GM12878 (cell line): ENCODE data around the gene TXNRD3.

Experiments
- NR2C2 ChIP-seq: IDR thresholded peaks from 2 replicates; pipeline ENCODE4 v1.6.1; 2011; ENCODE audit warnings: borderline replicate concordance, low read depth; ENCODE audit not compliant: control insufficient read depth, insufficient read length
- POLR2AphosphoS5 ChIP-seq: IDR thresholded peaks from 2 replicates; pipeline ENCODE4 v1.6.1; 2011; ENCODE audit warnings: mild to moderate bottlenecking, low read length, inconsistent platforms
- RAD21 ChIP-seq: IDR thresholded peaks from 2 replicates; pipeline ENCODE4 v1.6.1; 2011; ENCODE audit warnings: mild to moderate bottlenecking, low read depth, low read length, moderate library complexity; ENCODE audit not compliant: insufficient read depth
- ZBTB33 ChIP-seq: fragments of 450-650 bp; IDR thresholded peaks from 2 replicates; pipeline ENCODE4 v1.6.1; 2017; ENCODE audit warnings: mild to moderate bottlenecking

GRCh38 chr3:126680667-126681055 lies 25.7 kb upstream of the TXNRD3 start:
- TF ChIP-seq ZBTB33 (no peak), POLR2AphosphoS5 (no peak), NR2C2 (no peak), RAD21 (no peak)
